Gastroesophageal sphincter (tissue), 4 donors: ENCODE data around the gene L3MBTL3. TPM values are rescaled to one million over a fixed set of nuclear protein-coding genes. Genes with fewer than 3 reads are reported as not detected.

Experiments used
- ATAC-seq: fragments of 150-250 bp; one replicate; pipeline ENCODE4 v1.9.1; 2016; ENCODE audit warnings: mild to moderate bottlenecking, moderate library complexity
- H3K27ac ChIP-seq, 4 donors: fragments of 200-600 bp; sonication (generic) in 3 of 4; 1 replicate in 3 of 4; 2 replicates in 1 of 4; pipeline ENCODE4 v1.5.1; 2016 to 2019
- H3K27me3 ChIP-seq: fragments of 200-600 bp; sonication (generic); one replicate; pipeline ENCODE4 v1.5.1; 2019
- H3K36me3 ChIP-seq, 2 donors: fragments of 200-600 bp; sonication (generic); one replicate each; pipeline ENCODE4 v1.5.1; 2019; ENCODE audit warnings: control low read depth in 1 of 2
- H3K4me1 ChIP-seq, 3 donors: fragments of 200-600 bp; sonication (generic); 1 replicate in 2 of 3; 2 replicates in 1 of 3; pipeline ENCODE4 v1.5.1; 2016 to 2019; ENCODE audit warnings: control low read depth in 2 of 3
- H3K4me3 ChIP-seq, 2 donors: fragments of 200-600 bp; sonication (generic); one replicate each; pipeline ENCODE4 v1.5.1; 2019; ENCODE audit warnings: mild to moderate bottlenecking in 1 of 2, moderate library complexity in 1 of 2
- H3K9me3 ChIP-seq, 3 donors: fragments of 200-600 bp; sonication (generic); one replicate each; pipeline ENCODE4 v1.5.1; 2017 to 2019; ENCODE audit warnings: control low read depth in 2 of 3
- EP300 ChIP-seq: sonication (generic); formaldehyde crosslinking; IDR thresholded peaks from one replicate; pipeline ENCODE4 v1.6.1; 2017; ENCODE audit warnings: antibody characterized with exemption, mild to moderate bottlenecking
- POLR2A ChIP-seq, 2 donors: fragments of 450-650 bp; IDR thresholded peaks; one replicate each; pipeline ENCODE4 v1.6.1; 2017; ENCODE audit warnings: antibody characterized with exemption in 2 of 2, mild to moderate bottlenecking in 2 of 2, moderate library complexity in 1 of 2
- POLR2AphosphoS5 ChIP-seq: sonication (generic); formaldehyde crosslinking; IDR thresholded peaks from one replicate; pipeline ENCODE4 v1.6.1; 2017; ENCODE audit warnings: antibody characterized with exemption
- WGBS, 2 donors: methylation state at CpG; one replicate each; pipeline ENCODE4 v1.1.5; 2018; ENCODE audit warnings: low coverage in 1 of 2; 5-methylcytosine and 5-hydroxymethylcytosine counted together
- total RNA-seq, 4 donors: library from RNA; depleted of rRNA; stranded (reverse); fragments of >200 nt; gene quantifications; one replicate each; pipeline ENCODE4 v1.1.0, GENCODE V29; 2016
- TF ChIP-seq, protein P1 (sequence below), 4 experiments: fragments of 200-600 bp in 2 of 4; fragments of 450-650 bp in 2 of 4; sonication (generic) in 1 of 4; IDR thresholded peaks; one replicate each; pipeline ENCODE4 v1.5.1; 2017 to 2019; ENCODE audit warnings: antibody characterized with exemption in 4 of 4, mild to moderate bottlenecking in 2 of 4, moderate library complexity in 2 of 4

The L3MBTL3 gene
- total RNA-seq, 4 donors from 2014 or later = 3.6 to 6.3 (median 4.8) TPM

DNA sequence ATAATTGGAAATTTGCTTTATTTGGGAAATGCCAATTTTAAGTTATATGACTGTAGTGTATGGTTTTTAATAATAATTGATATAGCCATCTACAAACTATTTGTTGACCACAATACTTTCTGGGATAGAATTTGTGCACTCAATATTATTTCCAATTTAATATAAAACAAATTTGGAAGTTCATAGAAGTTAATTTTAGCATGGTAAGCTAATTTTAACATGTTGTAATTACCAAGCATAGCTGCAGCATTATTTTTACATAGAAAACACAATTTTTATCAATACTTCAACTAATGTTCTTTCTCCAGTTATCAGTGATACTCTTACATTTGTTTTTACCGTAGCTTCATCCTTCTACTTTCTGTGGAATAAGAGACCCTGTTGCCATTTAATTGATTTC is 100.8 kb downstream of the L3MBTL3 start:
- Histone ChIP-seq H3K4me3 (no peak overlapping the region), H3K9me3 (no peaks in the 10 kb centered on the region), H3K4me1 (no peaks in the 10 kb centered on the region), H3K36me3 (no peaks in the 10 kb centered on the region), H3K27me3 (no peaks in the 10 kb centered on the region), H3K27ac (no peak overlapping the region)
- no peak for ATAC-seq
- WGBS, 2 donors = 92 to 100% methylated on average over 1 of the region's 1 CpG
- TF ChIP-seq, protein P1, sequence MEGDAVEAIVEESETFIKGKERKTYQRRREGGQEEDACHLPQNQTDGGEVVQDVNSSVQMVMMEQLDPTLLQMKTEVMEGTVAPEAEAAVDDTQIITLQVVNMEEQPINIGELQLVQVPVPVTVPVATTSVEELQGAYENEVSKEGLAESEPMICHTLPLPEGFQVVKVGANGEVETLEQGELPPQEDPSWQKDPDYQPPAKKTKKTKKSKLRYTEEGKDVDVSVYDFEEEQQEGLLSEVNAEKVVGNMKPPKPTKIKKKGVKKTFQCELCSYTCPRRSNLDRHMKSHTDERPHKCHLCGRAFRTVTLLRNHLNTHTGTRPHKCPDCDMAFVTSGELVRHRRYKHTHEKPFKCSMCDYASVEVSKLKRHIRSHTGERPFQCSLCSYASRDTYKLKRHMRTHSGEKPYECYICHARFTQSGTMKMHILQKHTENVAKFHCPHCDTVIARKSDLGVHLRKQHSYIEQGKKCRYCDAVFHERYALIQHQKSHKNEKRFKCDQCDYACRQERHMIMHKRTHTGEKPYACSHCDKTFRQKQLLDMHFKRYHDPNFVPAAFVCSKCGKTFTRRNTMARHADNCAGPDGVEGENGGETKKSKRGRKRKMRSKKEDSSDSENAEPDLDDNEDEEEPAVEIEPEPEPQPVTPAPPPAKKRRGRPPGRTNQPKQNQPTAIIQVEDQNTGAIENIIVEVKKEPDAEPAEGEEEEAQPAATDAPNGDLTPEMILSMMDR (IDR thresholded peaks at IDR 0.05) = no peak
- TF ChIP-seq POLR2A (IDR thresholded peaks at IDR 0.05) (no peak), EP300 (no peak), POLR2AphosphoS5 (no peak)

DNA sequence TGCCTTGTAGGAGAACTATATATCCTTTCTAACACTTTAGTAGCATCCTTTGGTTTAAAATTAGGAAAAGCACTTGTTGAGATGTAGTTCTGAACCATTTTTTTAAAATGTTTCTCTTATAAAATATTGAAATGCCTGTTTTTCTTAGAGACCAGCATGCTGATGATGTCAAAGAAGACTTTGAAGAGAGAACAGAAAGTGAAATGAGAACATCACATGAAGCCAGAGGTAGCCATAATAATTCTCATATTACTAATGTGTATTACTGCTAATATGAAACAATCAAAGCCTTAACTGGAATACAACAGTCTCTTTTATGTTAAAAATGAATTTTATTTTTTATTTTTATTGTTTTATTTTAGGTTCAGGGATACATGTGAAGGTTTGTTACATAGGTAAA is 102.3 kb downstream of the L3MBTL3 start:
- H3K36me3 ChIP-seq = no peaks in the 10 kb centered on the region
- no peaks in the 10 kb centered on the region for H3K27me3 ChIP-seq
- ATAC-seq = no peak
- H3K9me3 ChIP-seq = no peaks in the 10 kb centered on the region
- no peak overlapping the region for H3K4me3 ChIP-seq
- H3K27ac ChIP-seq = no peak overlapping the region
- TF ChIP-seq POLR2A (IDR thresholded peaks at IDR 0.05) = no peak
- TF ChIP-seq, protein P1 (IDR thresholded peaks at IDR 0.05) = no peak
- no peaks in the 10 kb centered on the region for H3K4me1 ChIP-seq

DNA sequence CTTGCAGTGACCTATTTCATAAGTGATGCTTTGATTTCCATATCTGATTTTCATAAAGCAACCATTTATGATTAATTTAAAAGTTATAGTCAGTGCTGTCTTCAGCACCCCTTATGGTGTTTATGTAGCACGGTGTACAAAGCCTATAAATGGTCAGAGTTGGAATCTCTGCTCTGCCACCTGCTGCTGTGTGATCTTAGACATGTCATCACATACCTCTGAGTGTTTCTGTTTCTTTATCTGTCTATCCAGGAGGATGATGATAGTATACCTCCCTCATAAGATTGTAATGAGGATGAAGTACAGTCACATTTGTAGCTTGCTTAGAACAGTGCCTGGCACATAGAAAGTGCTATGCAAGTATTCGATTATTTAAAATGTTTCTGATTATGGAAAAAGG is 103.9 kb downstream of the L3MBTL3 start:
- Histone ChIP-seq H3K27me3 (no peaks in the 10 kb centered on the region), H3K36me3 (no peaks in the 10 kb centered on the region), H3K4me3 (no peak overlapping the region), H3K9me3 (no peaks in the 10 kb centered on the region), H3K27ac (no peak overlapping the region), H3K4me1 (no peaks in the 10 kb centered on the region)
- ATAC-seq = no peak
- TF ChIP-seq, protein P1 (IDR thresholded peaks at IDR 0.05) = no peak
- TF ChIP-seq POLR2AphosphoS5 (no peak), POLR2A (IDR thresholded peaks at IDR 0.05) (no peak), EP300 (no peak)
- WGBS, 2 donors = 58 to 68% methylated on average over 2 of the region's 2 CpGs

- Histone ChIP-seq H3K9me3 (no peaks in the 10 kb centered on the region), H3K4me1 (no peaks in the 10 kb centered on the region), H3K27me3 (no peaks in the 10 kb centered on the region), H3K36me3 (no peaks in the 10 kb centered on the region), H3K27ac (no peak overlapping the region), H3K4me3 (no peak overlapping the region)
- 50 to 71% methylated on average over 1 to 2 of the region's 2 CpGs for WGBS, 2 donors
- TF ChIP-seq EP300 (no peak), POLR2AphosphoS5 (no peak), POLR2A (IDR thresholded peaks at IDR 0.05) (no peak)
- TF ChIP-seq, protein P1 (IDR thresholded peaks at IDR 0.05) = no peak
- ATAC-seq = no peak
Measured at GRCh38 chr6:130127195-130127594, 108.8 kb downstream of the L3MBTL3 start.

DNA sequence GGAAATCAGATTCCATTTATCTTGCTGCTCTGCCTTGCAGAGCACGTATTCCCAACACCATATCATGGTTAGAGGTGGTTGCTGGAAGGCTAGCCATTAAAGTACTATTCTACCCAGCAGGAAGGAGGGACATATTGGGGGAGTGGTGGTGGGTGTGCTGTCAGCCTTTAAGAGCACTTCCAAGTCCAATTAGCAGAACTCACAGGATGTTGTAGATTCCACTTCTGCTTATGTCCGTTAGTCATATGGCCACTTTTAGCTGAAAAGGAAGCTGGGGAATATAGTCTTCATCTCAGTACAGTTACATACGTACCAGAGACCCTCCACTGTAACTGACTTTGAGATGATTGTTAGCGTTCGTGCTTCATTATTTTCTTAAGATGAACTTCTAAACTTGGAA is 109.9 kb downstream of the L3MBTL3 start:
- TF ChIP-seq EP300 = no peak
- no peak for TF ChIP-seq POLR2A (IDR thresholded peaks at IDR 0.05)
- TF ChIP-seq POLR2AphosphoS5 = no peak
- TF ChIP-seq, protein P1 (IDR thresholded peaks at IDR 0.05) = no peak
- no peaks in the 10 kb centered on the region for H3K27me3 ChIP-seq
- H3K27ac ChIP-seq = no peak overlapping the region
- H3K4me1 ChIP-seq = no peaks in the 10 kb centered on the region
- ATAC-seq = no peak
- H3K4me3 ChIP-seq = no peak overlapping the region
- WGBS, 2 donors = 95 to 100% methylated on average over 4 to 5 of the region's 5 CpGs
- H3K9me3 ChIP-seq = no peaks in the 10 kb centered on the region
- H3K36me3 ChIP-seq = no peaks in the 10 kb centered on the region
